Lung (tissue), 12 donors: ENCODE data around the gene SH3PXD2B. TPM values are rescaled to one million over a fixed set of nuclear protein-coding genes. Genes with fewer than 3 reads are reported as not detected.

Experiments
- ATAC-seq: fragments of 200-7000 bp; cut with Tn5 transposase; one replicate; pipeline ENCODE4 v1.9.1; 2020; ENCODE audit warnings: moderate number of reproducible peaks; ENCODE audit not compliant: insufficient read depth, low FRiP score
- DNase-seq, 3 donors: peaks; one replicate each; pipeline ENCODE4 v3.0.0-alpha.2; 2013 to 2017
- H3K27ac ChIP-seq, 2 donors: one replicate each; pipeline ENCODE4 v1.5.1; 2013; ENCODE audit warnings: mild to moderate bottlenecking in 2 of 2, moderate library complexity in 2 of 2, control low read depth in 1 of 2, inconsistent platforms in 1 of 2, low read depth in 1 of 2, low read length in 1 of 2
- H3K27me3 ChIP-seq, 3 donors: one replicate each; pipeline ENCODE4 v1.5.1; 2013; ENCODE audit warnings: low read length in 2 of 3; ENCODE audit not compliant: control insufficient read depth in 3 of 3, insufficient read depth in 3 of 3
- H3K36me3 ChIP-seq, 4 donors: one replicate each; pipeline ENCODE4 v1.5.1; 2013; ENCODE audit warnings: low read length in 4 of 4, mild to moderate bottlenecking in 1 of 4, moderate library complexity in 1 of 4; ENCODE audit not compliant: control insufficient read depth in 4 of 4, insufficient read depth in 4 of 4
- H3K4me1 ChIP-seq, 5 donors: one replicate each; pipeline ENCODE4 v1.5.1; 2013; ENCODE audit warnings: low read length in 5 of 5, mild to moderate bottlenecking in 2 of 5, moderate library complexity in 1 of 5; ENCODE audit not compliant: control insufficient read depth in 5 of 5, insufficient read depth in 5 of 5
- H3K4me3 ChIP-seq: one replicate; pipeline ENCODE4 v1.5.1; 2013; ENCODE audit warnings: mild to moderate bottlenecking, control low read depth, moderate library complexity
- H3K9ac ChIP-seq, 2 donors: one replicate each; pipeline ENCODE4 v1.5.1; 2013; ENCODE audit warnings: low read length in 2 of 2, control low read depth in 1 of 2; ENCODE audit not compliant: insufficient read depth in 1 of 2
- H3K9me3 ChIP-seq, 4 donors: one replicate each; pipeline ENCODE4 v1.5.1; 2013; ENCODE audit warnings: low read length in 3 of 4, mild to moderate bottlenecking in 1 of 4, moderate library complexity in 1 of 4; ENCODE audit not compliant: control insufficient read depth in 4 of 4, insufficient read depth in 3 of 4
- CTCF ChIP-seq: IDR thresholded peaks from 2 replicates; pipeline ENCODE4 v1.5.1; 2012; ENCODE audit warnings: mild to moderate bottlenecking; ENCODE audit errors: control extremely low read depth, extremely low read depth
- WGBS, 2 donors: extraction: QIAGEN DNeasy Blood & Tissue Kit; methylation state at CpG; one replicate each; pipeline ENCODE4 v1.1.7; 2013; 5-methylcytosine and 5-hydroxymethylcytosine counted together
- polyA plus RNA-seq, 2 donors: library from polyadenylated mRNA; stranded (reverse); fragments of 200-250 nt; gene quantifications; one replicate each; pipeline ENCODE4 v1.2.1, GENCODE V29; 2013
- total RNA-seq, 2 donors: library from RNA; depleted of rRNA in 1 of 2; stranded (reverse); fragments of >200 nt in 1 of 2; gene quantifications; one replicate each; pipeline ENCODE4 v1.2.1, GENCODE V29; 2014 to 2021
- donor health status: control.
- donor health status: control.
- donor health status: Bipolar disorder and iron deficiency.
- donor health status: healthy.
- donor health status: DM: yes; HTN: yes; CAD: no.

Gene SH3PXD2B
- total and polyA plus RNA-seq, 4 donors = 8.0 to 56.0 (median 21.4) TPM

GRCh38 chr5:172313915-172314314 lies 140.4 kb downstream of the SH3PXD2B start:
- TF ChIP-seq CTCF = no peak
- H3K9me3 ChIP-seq = no peaks in the 10 kb centered on the region
- no peak overlapping the region for H3K4me3 ChIP-seq
- H3K27me3 ChIP-seq = no peaks in the 10 kb centered on the region
- H3K4me1 ChIP-seq = no peaks in the 10 kb centered on the region
- H3K36me3 ChIP-seq = no peaks in the 10 kb centered on the region
- H3K9ac ChIP-seq = no peak overlapping the region
- DNase-seq (no peak), ATAC-seq (no peak)
- no peak overlapping the region for H3K27ac ChIP-seq
- 66 to 82% methylated on average over 4 of the region's 4 CpGs for WGBS, 2 donors

- 57 to 79% methylated on average over 1 of the region's 1 CpG for WGBS, 2 donors
- Histone ChIP-seq H3K9me3 (no peaks in the 10 kb centered on the region), H3K36me3 (no peaks in the 10 kb centered on the region), H3K27ac (no peak overlapping the region), H3K4me3 (no peak overlapping the region), H3K9ac (no peak overlapping the region), H3K27me3 (no peaks in the 10 kb centered on the region), H3K4me1 (no peaks in the 10 kb centered on the region)
- TF ChIP-seq CTCF = no peak
- no peak for DNase-seq
- no peak for ATAC-seq
Measured at GRCh38 chr5:172312286-172312685, 142.0 kb downstream of the SH3PXD2B start.

GRCh38 chr5:172311605-172312004 lies 142.7 kb downstream of the SH3PXD2B start:
- no peaks in the 10 kb centered on the region for H3K27me3 ChIP-seq
- DNase-seq (no peak), ATAC-seq (no peak)
- no peak overlapping the region for H3K9ac ChIP-seq
- no peaks in the 10 kb centered on the region for H3K9me3 ChIP-seq
- H3K4me1 ChIP-seq = no peaks in the 10 kb centered on the region
- no peak for TF ChIP-seq CTCF
- H3K27ac ChIP-seq = no peak overlapping the region
- no peaks in the 10 kb centered on the region for H3K36me3 ChIP-seq
- WGBS, 2 donors = 82 to 89% methylated on average over 4 of the region's 4 CpGs
- no peak overlapping the region for H3K4me3 ChIP-seq

- no peak for TF ChIP-seq CTCF
- Histone ChIP-seq H3K36me3 (no peaks in the 10 kb centered on the region), H3K27me3 (no peaks in the 10 kb centered on the region), H3K4me1 (no peaks in the 10 kb centered on the region), H3K27ac (no peak overlapping the region), H3K4me3 (no peak overlapping the region), H3K9ac (no peak overlapping the region), H3K9me3 (no peaks in the 10 kb centered on the region)
- no peak for ATAC-seq
- WGBS, 2 donors = 87 to 99% methylated on average over 7 of the region's 7 CpGs
- DNase-seq = no peak
Measured at GRCh38 chr5:172311026-172311425, 143.3 kb downstream of the SH3PXD2B start.
